HG03439 (cell line): ENCODE results near the gene REG1B.

Experiments used
- ATAC-seq: cut with Tn5 transposase; IDR thresholded peaks from one replicate; pipeline ENCODE4 v1.9.1; 2021; ENCODE audit warnings: mild to moderate bottlenecking, moderate library complexity; ENCODE audit not compliant: unreplicated experiment

The REG1B gene, protein sequence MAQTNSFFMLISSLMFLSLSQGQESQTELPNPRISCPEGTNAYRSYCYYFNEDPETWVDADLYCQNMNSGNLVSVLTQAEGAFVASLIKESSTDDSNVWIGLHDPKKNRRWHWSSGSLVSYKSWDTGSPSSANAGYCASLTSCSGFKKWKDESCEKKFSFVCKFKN

DNA sequence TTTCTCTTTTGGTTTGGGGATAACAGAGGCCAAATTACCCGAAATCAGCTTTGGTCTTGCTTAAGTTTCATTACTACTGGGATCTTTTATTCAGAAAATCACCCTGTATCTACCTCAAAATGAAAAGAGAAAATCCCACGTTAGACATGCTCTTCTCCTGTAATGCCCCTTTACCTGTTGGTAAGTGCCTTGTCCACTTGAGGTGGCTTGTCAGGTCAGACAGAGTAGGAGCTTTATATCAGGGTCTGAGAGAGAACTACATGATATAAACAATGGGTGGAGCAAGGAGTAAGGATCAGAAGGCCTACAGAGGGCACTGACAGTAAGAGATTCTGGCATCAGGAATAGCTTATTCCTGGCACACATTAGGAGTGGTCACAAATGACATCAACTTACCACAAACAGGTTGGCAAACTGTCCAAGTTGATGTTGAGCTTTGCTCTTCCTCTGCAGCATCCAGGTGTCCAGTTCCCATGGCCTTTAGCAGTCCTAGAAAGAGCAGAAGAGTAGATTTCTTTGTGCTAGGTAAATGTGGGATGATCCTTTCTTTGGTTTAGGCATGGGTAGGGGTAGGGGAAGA is at the start of gene REG1B:
TSS of gene REG1B (minus strand) at position 209 of the 580 bp plus-strand sequence. CDS start 381 bp downstream, outside the sequence.
- ATAC-seq, result no peak

DNA sequence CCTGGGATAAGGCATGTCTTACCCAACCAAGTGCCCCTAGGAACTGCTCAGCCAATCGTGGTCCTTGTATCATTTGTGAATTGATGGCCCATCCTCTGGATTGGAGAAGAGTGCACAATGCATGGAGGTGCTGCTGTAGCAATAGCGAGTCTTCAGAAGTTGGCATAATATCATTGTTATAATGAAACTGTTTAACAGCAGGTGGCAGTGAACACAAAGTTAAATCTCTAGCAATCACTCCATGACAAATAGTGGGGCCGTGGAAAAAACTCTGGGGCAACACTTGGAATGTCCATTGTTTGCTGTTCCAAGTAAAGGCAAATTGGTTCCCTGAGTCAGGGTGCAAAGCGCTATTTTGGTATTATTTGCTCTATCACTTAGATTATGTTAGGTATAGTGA is 43.9 kb upstream of the REG1B start:
- ATAC-seq, result no peak

DNA sequence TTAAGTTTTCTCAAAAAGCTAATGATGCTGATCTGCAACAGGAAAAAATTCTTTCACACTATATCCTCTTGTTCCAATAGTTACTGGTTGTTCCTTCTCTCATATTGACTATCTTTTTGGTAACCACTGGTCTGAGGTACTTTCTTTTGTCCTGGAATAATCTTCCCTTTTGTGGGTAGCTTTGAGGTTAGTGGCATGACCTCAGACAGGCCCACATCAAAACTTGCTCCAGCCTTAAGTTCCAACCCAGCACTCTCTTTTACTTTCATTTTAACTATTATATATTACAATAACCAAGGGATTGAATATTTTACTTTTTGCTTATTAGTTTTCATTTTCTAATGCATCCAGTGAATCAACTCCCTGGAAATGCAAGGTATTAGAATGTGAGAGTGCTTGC is 42.0 kb upstream of the REG1B start:
- ATAC-seq, result no peak

DNA sequence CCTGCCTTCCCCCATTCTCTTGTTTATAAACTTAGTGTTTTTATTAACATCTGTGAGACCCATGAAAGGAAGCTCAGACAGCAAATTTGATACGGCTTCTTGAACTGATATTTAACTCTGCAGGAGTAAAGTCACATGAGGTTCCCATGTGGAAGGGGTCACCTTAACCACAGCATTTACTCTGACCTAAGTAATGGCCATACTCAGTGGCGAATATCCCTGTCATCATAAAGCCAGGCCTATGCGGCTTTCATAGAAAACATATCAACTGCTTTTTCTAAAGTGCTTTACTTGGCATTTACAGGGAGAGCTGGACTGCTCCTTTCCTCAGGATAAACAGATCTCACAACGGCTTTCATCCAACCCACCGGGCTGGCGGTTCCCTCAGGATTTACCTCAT is 41.5 kb upstream of the REG1B start:
- ATAC-seq, result no peak

DNA sequence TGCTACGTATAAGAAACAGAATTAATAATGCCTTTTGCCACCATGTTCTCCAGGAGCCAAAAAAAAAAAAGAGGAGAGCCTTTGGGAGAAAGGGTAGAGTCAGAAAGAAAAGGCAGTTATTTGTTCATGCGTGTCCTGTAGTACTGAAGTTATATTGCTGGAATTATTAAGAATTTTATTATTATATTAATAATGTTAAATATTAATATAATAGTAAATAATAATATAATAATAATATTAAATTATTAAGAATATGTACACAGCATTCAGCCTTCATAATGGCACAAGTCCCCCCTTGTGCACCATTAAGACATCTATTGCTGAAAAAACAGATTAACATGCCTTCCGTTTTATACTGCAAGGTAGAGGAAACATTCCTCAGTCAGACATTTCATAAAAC is 40.6 kb upstream of the REG1B start:
- no peak for ATAC-seq

DNA sequence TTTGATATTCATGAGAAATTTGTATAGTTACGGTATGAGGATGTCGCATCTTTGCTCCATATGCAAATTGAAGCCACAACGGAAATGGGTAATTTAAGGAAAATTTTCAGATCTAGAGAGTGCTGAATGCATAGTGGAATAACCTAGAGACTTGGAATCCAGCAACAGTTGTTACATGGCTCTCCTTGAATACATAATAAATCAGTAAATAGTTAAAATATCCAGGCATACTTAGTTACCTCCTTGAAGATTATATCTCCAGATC is 37.9 kb upstream of the REG1B start:
- ATAC-seq, result no peak

DNA sequence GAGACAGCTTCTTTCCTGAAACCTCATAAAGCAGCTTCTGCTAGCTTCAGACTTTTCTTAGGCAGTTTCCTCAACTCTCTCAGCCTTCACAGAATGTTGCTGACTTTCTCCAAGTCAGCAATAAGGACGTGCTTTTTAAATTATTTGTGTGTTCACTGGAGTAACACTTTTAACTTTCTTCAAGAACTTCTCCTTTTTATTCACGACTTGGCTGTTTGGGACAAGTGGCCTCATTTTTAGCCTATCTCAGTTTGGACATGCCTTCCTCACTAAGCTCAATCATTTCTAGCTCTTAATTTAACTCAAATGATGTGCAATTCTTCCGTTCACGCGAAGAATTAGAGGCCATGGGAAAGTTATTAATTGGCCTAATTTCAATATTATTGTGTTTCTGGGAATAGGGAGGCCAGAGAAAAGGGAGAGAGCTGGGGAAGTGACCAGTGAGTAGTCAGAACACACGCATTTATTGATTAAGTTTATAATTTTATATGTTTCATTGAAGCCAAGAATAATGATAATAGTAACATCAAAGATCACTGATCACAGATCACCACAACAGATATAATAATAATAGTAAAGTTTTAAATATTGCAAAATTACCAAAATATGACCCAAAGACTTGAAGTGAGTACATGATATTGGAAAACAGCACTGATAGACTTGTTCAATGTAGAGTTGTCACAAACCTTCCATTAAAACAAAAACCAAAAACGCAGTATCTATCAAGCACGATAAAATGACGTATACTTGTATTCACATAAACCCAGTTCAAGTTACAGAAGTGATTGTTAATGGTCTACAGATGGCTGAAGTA is 37.3 kb upstream of the REG1B start:
- ATAC-seq, result no peak

DNA sequence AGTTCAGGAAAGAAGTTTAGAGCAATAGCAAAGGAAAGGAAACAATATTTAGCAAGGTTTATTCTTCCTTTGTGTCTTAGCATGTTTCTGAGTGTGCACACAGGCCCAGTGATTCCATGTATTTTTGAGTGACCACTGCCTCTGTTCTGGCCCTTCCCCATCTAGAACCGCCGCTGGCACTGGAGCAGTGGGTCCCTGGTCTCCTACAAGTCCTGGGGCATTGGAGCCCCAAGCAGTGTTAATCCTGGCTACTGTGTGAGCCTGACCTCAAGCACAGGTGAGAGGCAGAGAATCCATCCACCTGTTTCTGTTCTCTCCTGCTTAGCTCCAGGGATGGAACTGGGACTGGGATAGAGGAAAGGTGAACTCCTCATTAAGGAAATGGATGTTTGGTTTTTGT is 34.9 kb upstream of the REG1B start:
- no peak for ATAC-seq

DNA sequence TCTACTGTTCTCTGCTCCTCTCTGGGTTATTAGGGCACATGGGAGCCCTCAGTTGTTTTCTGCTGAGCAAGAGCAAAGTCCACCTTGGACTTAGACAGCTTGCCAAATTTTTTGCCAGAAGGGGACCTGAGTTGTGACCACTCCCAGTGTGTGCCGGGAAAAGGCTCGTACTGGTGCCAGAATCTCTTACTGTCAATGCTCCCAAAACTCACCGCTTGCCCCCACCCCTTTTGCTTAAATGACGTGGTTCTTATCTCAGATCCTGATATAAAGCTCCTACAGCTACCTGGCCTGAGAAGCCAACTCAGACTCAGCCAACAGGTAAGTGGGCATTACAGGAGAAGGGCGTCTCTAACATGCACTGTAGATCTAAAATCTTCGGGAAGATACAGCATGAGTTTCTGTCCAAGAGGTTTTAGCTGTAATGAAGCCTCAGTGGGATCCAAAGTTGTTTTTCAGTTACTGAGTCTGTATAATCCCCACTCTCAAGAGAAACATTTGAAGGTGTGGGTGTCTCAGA is 32.5 kb upstream of the REG1B start, which contains the start of gene REG1A:
TSS of gene REG1A (plus strand) at position 295 of the 520 bp plus-strand sequence. CDS start 374 bp downstream, outside the sequence.
- no peak for ATAC-seq

DNA sequence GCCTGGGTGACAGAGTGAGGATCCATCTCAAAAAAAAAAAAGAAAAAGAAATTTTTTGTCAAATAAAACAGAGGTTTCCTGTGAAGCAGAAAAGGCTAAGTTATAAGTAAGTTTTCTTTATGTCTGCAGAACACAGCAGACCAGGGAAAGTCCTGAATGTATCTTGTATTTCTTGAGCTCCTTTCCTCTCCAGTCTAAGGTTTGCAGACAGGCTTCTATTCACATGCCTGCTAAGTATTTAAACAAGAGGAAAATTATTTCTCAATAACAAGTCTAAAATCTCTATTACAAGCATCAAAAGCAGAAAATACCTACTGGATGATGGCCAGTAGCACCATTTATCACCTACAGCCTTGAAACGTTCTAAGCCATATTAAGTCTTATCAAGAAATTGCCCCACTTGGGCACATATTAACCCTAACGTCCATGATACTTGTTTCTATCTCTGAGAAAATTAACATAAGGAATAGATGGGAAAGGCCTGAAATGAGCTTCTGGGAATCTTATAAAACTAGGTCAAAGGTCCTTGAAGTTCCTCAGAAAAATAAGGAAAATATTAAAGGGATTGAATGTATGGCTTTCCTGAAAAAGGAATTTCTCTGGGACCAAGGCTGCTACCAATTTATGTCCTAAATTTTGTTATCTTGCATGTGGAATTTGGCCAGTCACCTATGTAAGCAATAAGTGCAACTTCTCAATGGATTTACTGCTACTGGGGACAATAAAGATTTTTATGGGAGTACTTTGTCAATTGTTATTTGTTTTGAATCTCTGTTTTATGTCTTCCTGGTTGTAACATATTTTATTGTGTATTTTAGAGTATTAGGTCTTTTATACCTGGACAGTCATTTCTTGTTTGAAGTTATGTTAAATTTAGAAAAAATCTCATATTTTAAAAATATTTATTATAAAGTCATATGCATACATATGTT is 29.5 kb upstream of the REG1B start:
- ATAC-seq, result no peak

DNA sequence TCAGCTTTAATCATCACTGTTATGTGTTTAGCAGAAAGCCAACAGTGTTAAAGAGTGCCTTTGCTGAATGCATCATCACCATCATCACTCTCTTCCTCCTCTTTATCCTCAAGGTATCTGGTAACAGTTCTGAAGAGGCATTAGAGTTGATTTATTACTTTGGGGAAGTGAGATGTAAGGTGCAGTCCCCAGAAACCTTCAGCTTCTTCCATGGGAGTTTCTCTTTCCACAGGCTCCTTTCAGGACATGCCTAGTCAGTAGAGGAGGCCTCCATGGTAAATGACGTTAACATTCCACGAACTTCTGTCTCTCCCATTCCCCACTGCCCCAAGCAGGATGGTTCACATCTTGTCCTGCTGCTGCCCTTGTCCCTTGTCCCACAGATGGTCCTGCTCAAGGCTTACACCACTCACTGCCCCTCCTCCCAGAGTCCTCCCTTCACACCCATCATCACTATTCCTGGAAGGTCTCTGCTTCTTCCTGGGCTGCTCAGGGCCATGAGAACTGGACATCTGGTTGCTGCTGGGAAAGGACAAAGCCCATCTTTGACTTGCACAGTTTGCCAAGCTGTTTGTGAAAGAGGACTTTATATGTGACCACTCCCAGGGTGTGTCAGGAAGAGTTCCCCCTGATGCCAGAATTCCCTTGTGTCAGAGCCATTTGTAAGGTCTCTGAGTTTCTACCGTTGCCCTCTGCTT is 27.2 kb upstream of the REG1B start:
- no peak for ATAC-seq

DNA sequence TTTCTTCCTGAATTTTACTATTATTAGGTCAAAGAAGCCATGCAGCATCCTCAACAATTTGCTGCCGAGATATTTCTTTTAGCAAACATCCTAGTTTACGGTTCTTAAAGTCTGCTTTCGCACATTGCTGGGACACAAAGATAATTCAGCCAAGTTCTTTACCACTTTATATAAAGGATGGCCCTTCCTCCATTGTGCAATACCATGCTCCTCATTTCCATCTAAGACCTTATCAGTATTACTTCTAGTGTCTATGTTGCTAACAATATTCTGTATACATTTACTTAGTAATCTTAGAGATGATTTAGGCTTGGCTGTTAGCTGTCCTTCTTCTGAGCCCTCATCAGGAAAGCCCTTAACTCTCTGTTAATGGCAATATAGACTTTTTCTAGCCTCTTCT is 24.5 kb upstream of the REG1B start:
- ATAC-seq, result no peak

DNA sequence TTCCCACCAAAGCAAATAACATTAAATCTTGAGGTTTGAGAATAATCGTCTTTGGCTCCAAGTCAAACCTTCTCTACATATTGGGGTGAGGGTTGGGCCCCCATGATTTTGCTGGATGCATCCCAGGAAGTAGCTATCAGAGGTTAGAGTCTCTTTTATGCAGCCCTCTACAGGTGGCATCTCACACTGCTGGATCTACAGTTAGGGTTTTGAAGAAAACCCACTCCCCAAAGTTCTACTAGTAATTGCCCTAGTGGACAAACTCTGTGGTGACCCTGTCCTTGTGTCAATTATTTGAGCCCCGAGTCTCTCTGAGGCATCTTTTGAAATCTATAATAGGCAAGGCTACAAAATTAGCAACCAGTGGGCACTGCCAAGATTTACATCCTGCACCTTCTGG is 17.5 kb upstream of the REG1B start:
- no peak for ATAC-seq

DNA sequence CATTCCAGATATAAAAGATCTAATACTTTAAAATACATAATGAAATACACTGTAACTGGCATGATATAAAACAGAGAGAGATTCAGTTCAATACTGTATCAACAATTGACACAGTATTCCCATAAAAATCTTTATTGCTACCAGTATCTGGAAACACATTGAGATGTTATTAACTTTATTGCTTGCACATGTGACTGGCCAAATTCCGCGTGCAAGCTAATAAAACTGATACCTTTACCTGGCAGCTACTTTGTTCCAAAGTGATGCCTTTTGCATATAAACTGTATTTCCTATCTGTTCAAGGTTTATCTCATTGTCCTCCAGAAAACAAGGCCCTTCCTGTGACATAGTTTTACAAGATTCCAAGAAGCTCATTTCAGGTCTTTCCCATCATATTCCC is 15.4 kb upstream of the REG1B start:
- ATAC-seq, result no peak

DNA sequence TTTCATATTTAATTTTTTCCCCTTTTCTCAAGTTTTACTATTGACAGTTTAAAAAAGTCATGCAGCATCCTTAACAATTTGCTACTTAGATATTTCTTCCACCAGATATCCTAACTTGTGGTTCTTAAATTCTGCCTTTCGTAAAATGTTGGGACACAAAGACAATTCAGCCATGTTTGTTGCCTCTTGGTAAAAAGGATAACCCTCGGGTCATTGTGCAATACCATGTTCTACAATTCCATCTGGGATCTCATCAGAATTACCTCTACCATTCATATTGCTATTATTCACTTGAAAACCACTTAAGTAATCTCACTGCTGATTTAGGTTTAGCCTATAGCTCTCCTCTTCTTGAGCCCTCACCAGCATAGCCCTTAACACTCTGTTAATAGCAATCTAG is 13.2 kb upstream of the REG1B start:
- no peak for ATAC-seq

DNA sequence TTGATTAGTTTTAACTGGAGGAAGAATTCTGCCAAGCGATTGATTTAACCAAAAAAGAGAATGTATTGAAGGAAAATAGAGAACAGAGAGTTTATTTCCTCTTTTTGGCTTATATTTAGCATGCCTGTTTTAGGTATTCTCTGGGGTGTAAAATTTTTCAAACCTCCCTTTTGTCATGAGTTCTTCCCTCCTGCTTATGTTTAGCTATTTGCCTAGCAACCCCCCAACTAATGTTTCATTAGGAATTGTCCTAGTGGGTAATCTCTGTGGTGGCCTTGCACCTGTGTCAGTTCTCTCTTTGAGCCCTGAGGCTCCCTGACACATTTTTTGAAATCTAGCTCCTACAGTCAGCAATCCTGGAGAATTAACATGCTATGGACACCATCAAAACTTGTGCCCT is 12.5 kb upstream of the REG1B start:
- ATAC-seq, result no peak

DNA sequence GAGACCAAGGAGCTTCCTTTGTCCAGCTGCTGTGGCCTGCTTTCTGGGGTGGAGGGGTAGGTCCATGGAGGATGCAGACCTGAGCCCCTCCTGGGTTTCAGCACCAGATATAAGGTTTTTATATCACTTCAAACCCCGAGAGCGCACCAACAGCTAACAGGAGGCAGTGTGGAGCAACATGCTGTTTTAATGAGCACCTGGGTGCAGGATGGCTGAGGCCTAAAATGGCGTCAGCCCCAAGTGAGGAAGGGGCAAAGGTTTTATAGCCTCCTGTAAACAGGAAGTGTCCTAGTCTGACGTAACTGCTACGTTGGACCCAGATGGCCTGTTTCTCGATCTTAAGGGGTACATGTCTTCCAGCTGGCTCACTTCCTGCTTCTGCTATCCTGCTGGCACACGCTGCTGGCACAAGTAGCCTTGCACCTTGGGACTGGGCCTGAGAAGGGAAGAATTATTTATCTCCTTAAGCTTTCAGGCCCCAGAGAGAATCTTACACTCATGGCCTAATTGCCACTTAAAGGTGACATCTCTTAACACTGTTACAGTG is 11.4 kb upstream of the REG1B start:
- no peak for ATAC-seq

DNA sequence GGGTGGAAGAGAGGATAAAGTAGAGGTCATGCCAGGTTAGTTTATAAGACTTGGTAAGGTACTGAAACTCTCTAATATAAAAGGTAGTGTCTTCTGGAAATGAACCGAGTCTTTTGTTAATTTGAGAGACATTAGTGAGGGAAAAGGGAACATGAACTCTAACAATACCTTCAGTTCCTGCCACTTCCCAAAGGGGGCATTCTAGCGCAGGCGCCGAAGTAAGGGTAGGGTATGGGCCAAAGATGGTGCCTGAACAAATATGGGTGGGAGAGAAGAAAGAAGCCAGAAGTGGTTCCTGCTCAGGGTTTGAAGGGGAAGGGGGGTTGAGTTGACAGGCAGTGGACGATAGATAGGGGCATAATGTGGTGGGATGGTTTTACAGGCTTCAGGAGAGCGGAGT is 10.1 kb upstream of the REG1B start:
- no peak for ATAC-seq

DNA sequence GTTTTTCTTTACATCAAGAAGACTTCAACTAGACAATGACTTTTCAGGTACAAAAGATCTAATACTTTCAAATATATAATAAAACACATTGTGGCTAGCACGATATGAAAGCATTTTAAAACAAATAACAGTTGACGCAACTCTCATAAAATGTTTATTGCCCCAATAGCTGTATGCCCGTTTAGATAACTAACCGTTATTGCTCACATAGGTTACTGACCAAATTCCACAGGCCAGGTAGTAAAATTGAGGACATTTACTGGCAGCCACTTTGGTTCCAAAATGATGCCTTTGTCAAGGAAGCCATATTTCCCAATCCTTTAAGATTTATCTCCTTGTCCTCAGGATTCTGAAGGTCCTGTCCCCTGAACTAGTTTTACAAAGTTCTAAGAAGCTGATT is 2.9 kb upstream of the REG1B start:
- ATAC-seq, result no peak

DNA sequence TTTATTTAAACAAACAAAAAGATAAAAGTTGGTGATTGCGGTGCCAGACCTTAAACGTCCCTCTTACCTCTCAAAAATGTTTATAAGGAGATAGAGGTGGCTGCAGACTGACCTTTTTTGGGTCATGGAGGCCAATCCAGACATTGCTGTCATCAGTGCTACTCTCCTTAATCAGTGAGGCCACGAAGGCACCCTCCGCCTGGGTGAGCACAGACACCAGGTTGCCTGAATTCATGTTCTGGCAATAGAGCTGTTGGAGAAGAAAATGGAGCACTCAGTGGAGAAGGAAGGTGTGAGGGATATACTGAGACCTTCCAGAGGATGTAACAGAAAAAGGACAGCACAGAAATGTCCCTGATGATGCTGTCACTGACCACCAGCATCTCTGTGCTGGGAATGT is 1.5 kb downstream of the REG1B start:
- ATAC-seq, result no peak
